HEK293 (cell line): ENCODE measurements around the gene HUNK.

Experiments used
- CTCF ChIA-PET: fragments of 350-600 bp; formaldehyde crosslinking; extraction: SDS; loops from one replicate; lab custom pipeline; 2021; ENCODE audit warnings: antibody characterized with exemption; lab: Yijun Ruan, JAX
- POLR2A ChIA-PET: fragments of 300-600 bp; formaldehyde crosslinking; extraction: SDS; loops from one replicate; lab custom pipeline; 2020; ENCODE audit warnings: antibody characterized with exemption, inconsistent platforms; lab: Yijun Ruan, JAX
- H3K27ac ChIP-seq: fragments of 200-500 bp; sonication (Bioruptor generic); 2 replicates; pipeline ENCODE4 v1.5.1; 2014; ENCODE audit warnings: low read depth, low read length, control low read depth, inconsistent platforms; ENCODE audit errors: extremely low read depth
- H3K36me3 ChIP-seq, 2 experiments: fragments of 200-500 bp in 1 of 2; sonication (Bioruptor generic) in 1 of 2; 1 replicate in 1 of 2; 2 replicates in 1 of 2; pipeline ENCODE4 v1.5.1; 2014 to 2017; ENCODE audit warnings: inconsistent platforms in 2 of 2, low read length in 2 of 2; ENCODE audit not compliant: control insufficient read depth in 2 of 2, insufficient read depth in 1 of 2
- H3K4me1 ChIP-seq: fragments of 200-500 bp; sonication (Bioruptor generic); 2 replicates; pipeline ENCODE4 v1.5.1; 2014; ENCODE audit warnings: mild to moderate bottlenecking, low read length, inconsistent platforms; ENCODE audit not compliant: control insufficient read depth, insufficient read depth
- H3K4me3 ChIP-seq: 2 replicates; pipeline ENCODE4 v1.5.1; 2011; ENCODE audit warnings: low read depth, mild to moderate bottlenecking, control low read depth, low read length, moderate library complexity
- H3K9me3 ChIP-seq: fragments of 200-500 bp; sonication (Bioruptor generic); 2 replicates; pipeline ENCODE4 v1.5.1; 2014; ENCODE audit warnings: low read depth, low read length, inconsistent platforms; ENCODE audit not compliant: control insufficient read depth, insufficient read depth
- KLF1 ChIP-seq: fragments of 450-650 bp; formaldehyde crosslinking; IDR thresholded peaks from 2 replicates; pipeline ENCODE4 v1.5.1; 2016; ENCODE audit warnings: missing biosample characterization, missing genetic modification characterization
- KLF10 ChIP-seq: fragments of 450-650 bp; IDR thresholded peaks from 2 replicates; pipeline ENCODE4 v1.5.1; 2018; ENCODE audit warnings: missing biosample characterization, mild to moderate bottlenecking, missing genetic modification characterization
- SP2 ChIP-seq: fragments of 450-650 bp; formaldehyde crosslinking; IDR thresholded peaks from 2 replicates; pipeline ENCODE4 v1.5.1; 2016; ENCODE audit warnings: missing biosample characterization, missing genetic modification characterization
- SP3 ChIP-seq: fragments of 450-650 bp; formaldehyde crosslinking; IDR thresholded peaks from 2 replicates; pipeline ENCODE4 v1.5.1; 2016; ENCODE audit warnings: missing biosample characterization, missing genetic modification characterization
- TCF7L2 ChIP-seq: IDR thresholded peaks from 2 replicates; pipeline ENCODE4 v1.6.1; 2011; ENCODE audit warnings: low read depth, mild to moderate bottlenecking, inconsistent platforms, low read length, moderate library complexity, borderline replicate concordance
- TRIM28 ChIP-seq: IDR thresholded peaks from 2 replicates; pipeline ENCODE4 v1.6.1; 2011; ENCODE audit warnings: low read length, control low read depth, borderline replicate concordance
- ZBTB21 ChIP-seq: fragments of 450-650 bp; formaldehyde crosslinking; IDR thresholded peaks from 2 replicates; pipeline ENCODE4 v1.5.1; 2017; ENCODE audit warnings: missing biosample characterization, missing genetic modification characterization
- ZBTB49 ChIP-seq: fragments of 450-650 bp; formaldehyde crosslinking; IDR thresholded peaks from 2 replicates; pipeline ENCODE4 v1.5.1; 2016; ENCODE audit warnings: missing biosample characterization, missing genetic modification characterization, low read depth
- ZBTB6 ChIP-seq: fragments of 450-650 bp; formaldehyde crosslinking; IDR thresholded peaks from 2 replicates; pipeline ENCODE4 v1.5.1; 2017; ENCODE audit warnings: missing biosample characterization, missing genetic modification characterization
- ZNF10 ChIP-seq: fragments of 450-650 bp; formaldehyde crosslinking; IDR thresholded peaks from 2 replicates; pipeline ENCODE4 v1.5.1; 2017; ENCODE audit warnings: missing biosample characterization, missing genetic modification characterization
- ZNF114 ChIP-seq: fragments of 450-650 bp; formaldehyde crosslinking; IDR thresholded peaks from 2 replicates; pipeline ENCODE4 v1.5.0; 2017; ENCODE audit warnings: missing biosample characterization, missing genetic modification characterization
- ZNF174 ChIP-seq: fragments of 450-650 bp; formaldehyde crosslinking; IDR thresholded peaks from 2 replicates; pipeline ENCODE4 v1.5.0; 2017; ENCODE audit warnings: missing biosample characterization, mild to moderate bottlenecking, missing genetic modification characterization
- ZNF23 ChIP-seq: fragments of 450-650 bp; formaldehyde crosslinking; IDR thresholded peaks from 2 replicates; pipeline ENCODE4 v1.5.1; 2016; ENCODE audit warnings: missing biosample characterization, missing genetic modification characterization, borderline replicate concordance
- ZNF366 ChIP-seq: fragments of 450-650 bp; formaldehyde crosslinking; conservative IDR thresholded peaks from 2 replicates; pipeline ENCODE4 v1.5.1; 2016; ENCODE audit warnings: missing biosample characterization, missing genetic modification characterization
- ZNF398 ChIP-seq: fragments of 450-650 bp; formaldehyde crosslinking; IDR thresholded peaks from 2 replicates; pipeline ENCODE4 v1.5.1; 2017; ENCODE audit warnings: missing biosample characterization, missing genetic modification characterization
- ZNF404 ChIP-seq: fragments of 450-650 bp; formaldehyde crosslinking; IDR thresholded peaks from 2 replicates; pipeline ENCODE4 v1.5.1; 2017; ENCODE audit warnings: missing biosample characterization, missing genetic modification characterization
- ZNF426 ChIP-seq: fragments of 450-650 bp; formaldehyde crosslinking; IDR thresholded peaks from 2 replicates; pipeline ENCODE4 v1.5.1; 2017; ENCODE audit warnings: missing biosample characterization, missing genetic modification characterization, mild to moderate bottlenecking, inconsistent platforms, moderate library complexity
- ZNF433 ChIP-seq: fragments of 450-650 bp; formaldehyde crosslinking; IDR thresholded peaks from 2 replicates; pipeline ENCODE4 v1.5.1; 2016; ENCODE audit warnings: missing biosample characterization, missing genetic modification characterization, low read depth
- ZNF513 ChIP-seq: fragments of 450-650 bp; IDR thresholded peaks from 2 replicates; pipeline ENCODE4 v1.5.1; 2018; ENCODE audit warnings: missing biosample characterization, missing genetic modification characterization
- ZNF521 ChIP-seq: fragments of 450-650 bp; formaldehyde crosslinking; IDR thresholded peaks from 2 replicates; pipeline ENCODE4 v1.5.1; 2017; ENCODE audit warnings: missing biosample characterization, mild to moderate bottlenecking, missing genetic modification characterization
- ZNF548 ChIP-seq: fragments of 450-650 bp; formaldehyde crosslinking; IDR thresholded peaks from 2 replicates; pipeline ENCODE4 v1.5.1; 2016; ENCODE audit warnings: missing biosample characterization, missing genetic modification characterization
- ZNF558 ChIP-seq: fragments of 450-650 bp; formaldehyde crosslinking; IDR thresholded peaks from 2 replicates; pipeline ENCODE4 v1.5.1; 2016; ENCODE audit warnings: missing biosample characterization, missing genetic modification characterization
- ZNF626 ChIP-seq: fragments of 450-650 bp; sonication (Bioruptor Pico); formaldehyde crosslinking; IDR thresholded peaks from 2 replicates; pipeline ENCODE4 v1.5.1; 2018; ENCODE audit warnings: missing biosample characterization, missing genetic modification characterization, inconsistent platforms
- ZNF645 ChIP-seq: fragments of 450-650 bp; formaldehyde crosslinking; IDR thresholded peaks from 2 replicates; pipeline ENCODE4; 2016; ENCODE audit warnings: missing biosample characterization, missing genetic modification characterization
- ZNF837 ChIP-seq: fragments of 450-650 bp; formaldehyde crosslinking; IDR thresholded peaks from 2 replicates; pipeline ENCODE4 v1.5.1; 2016; ENCODE audit warnings: missing biosample characterization, missing genetic modification characterization
- ZSCAN5A ChIP-seq: fragments of 450-650 bp; formaldehyde crosslinking; IDR thresholded peaks from 2 replicates; pipeline ENCODE4 v1.5.1; 2016; ENCODE audit warnings: missing biosample characterization, missing genetic modification characterization

Gene HUNK

GRCh38 chr21:31873696-31874599 lies 1.1 kb downstream of the HUNK start:
- ChIA-PET POLR2A (interaction anchor here (1.3 to 3.4 kb wide), 3 partner anchors 15 to 405 kb away, joined by 3 to 14 read pairs (median 4); partner anchors contain the start of gene MIS18A), CTCF (interaction anchor here (0.7 to 4.7 kb wide), 14 partner anchors 9 to 388 kb away, joined by 3 to 24 read pairs (median 3); no protein-coding TSS in a partner anchor)
- Histone ChIP-seq H3K27ac (peak overlapping the region; percentile 81; the same call in 1 of the 2 replicates), H3K4me3 (peak overlapping the region; percentile 75), H3K36me3 (no peaks in the 10 kb centered on the region), H3K4me1 (peaks cover 5% of the 10 kb centered on the region; the same call in 1 of the 2 replicates), H3K9me3 (no peaks in the 10 kb centered on the region)
- TF ChIP-seq ZNF521 (tag by site-specific recombination) (no peak), ZNF645 (tag by site-specific recombination) (no peak), ZNF548 (tag by site-specific recombination) (no peak), ZBTB49 (tag by site-specific recombination) (no peak), ZNF404 (tag by site-specific recombination) (no peak), ZNF398 (peak; percentile 50; the same call in 1 of the 2 replicates), ZBTB21 (tag by site-specific recombination) (no peak), ZNF426 (no peak), ZNF174 (tag by site-specific recombination) (no peak), ZNF433 (no peak), SP2 (peak; percentile 50), ZNF837 (no peak), TRIM28 (no peak), ZNF23 (tag by site-specific recombination) (no peak), ZNF558 (tag by site-specific recombination) (no peak), KLF10 (tag by site-specific recombination) (no peak), ZNF10 (tag by site-specific recombination) (no peak), ZBTB6 (tag by site-specific recombination) (no peak), ZNF114 (tag by site-specific recombination) (no peak), ZNF626 (tag by site-specific recombination) (no peak), TCF7L2 (no peak), ZNF366 (tag by site-specific recombination) (no peak), ZNF513 (tag by site-specific recombination) (no peak), KLF1 (tag by site-specific recombination) (peak; percentile 56), SP3 (peak; percentile 77), ZSCAN5A (tag by site-specific recombination) (peak; percentile 95)
